OCI-LY7 (cell line): ENCODE data around the gene SH3RF3.

Source experiments
- CTCF ChIP-seq: fragments of 200-600 bp; sonication (generic); conservative IDR thresholded peaks from 2 replicates; pipeline ENCODE4 v1.5.1; 2014; ENCODE audit warnings: mild to moderate bottlenecking, antibody characterized with exemption, low read length, moderate library complexity, mixed read lengths
- EZH2phosphoT487 ChIP-seq: fragments of 200-600 bp; sonication (generic); IDR thresholded peaks from 2 replicates; pipeline ENCODE4 v1.6.1; 2018; ENCODE audit warnings: low read depth, borderline replicate concordance, mild to moderate bottlenecking, mixed run types, antibody characterized with exemption, low read length, moderate library complexity, mixed read lengths

GRCh38 chr2:109422071-109422757 is 293.2 kb downstream of the SH3RF3 start:
- TF ChIP-seq CTCF (no peak), EZH2phosphoT487 (no peak)
